Cardiac fibroblast (primary cell): Measurements from ENCODE around the gene TFB1M.
"Not testable (repeated sequence)": the region's sequence is repeated elsewhere in the genome, so short reads cannot be mapped to it uniquely, and the experiment has no call there.

Experiments used
- DNase-seq, 2 donors: peaks; one replicate each; pipeline versions ENCODE4 v3.0.0 to v3.0.0-alpha.2; 2010; ENCODE audit warnings: low read depth in 2 of 2
- H3K4me3 ChIP-seq, 2 donors: replicated peaks in 1 of 2; 1 replicate in 1 of 2; 2 replicates in 1 of 2; pipeline ENCODE4 v1.5.1; 2011; ENCODE audit warnings: low read depth in 2 of 2, low read length in 2 of 2, mild to moderate bottlenecking in 2 of 2, moderate library complexity in 1 of 2
- TF ChIP-seq, protein P1 (sequence below): IDR thresholded peaks from one replicate; pipeline ENCODE4 v1.5.1; 2011; ENCODE audit warnings: low read depth, mild to moderate bottlenecking, low read length, inconsistent platforms

Gene TFB1M

DNA sequence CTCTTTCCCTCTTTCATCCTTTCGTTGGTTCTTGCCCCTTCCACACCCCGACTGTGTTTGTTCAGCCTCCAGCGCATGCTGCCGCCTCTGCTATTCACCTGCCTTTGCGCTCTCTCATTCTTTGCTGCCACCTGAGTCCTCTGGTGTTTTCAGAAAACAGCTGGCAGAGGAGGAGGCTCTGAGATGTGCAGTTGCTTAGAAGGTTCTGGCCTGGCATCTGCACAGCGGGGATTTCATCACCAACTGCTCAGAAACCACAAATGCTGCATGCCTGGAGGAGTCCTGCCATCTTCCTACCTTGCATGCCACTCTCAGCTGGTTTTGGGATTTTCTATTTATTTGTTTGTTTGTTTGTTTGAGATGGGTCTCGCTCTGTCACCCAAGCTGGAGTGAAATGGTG lies 89.7 kb downstream of the TFB1M start:
- H3K4me3 ChIP-seq = no peak overlapping the region
- TF ChIP-seq, protein P1, sequence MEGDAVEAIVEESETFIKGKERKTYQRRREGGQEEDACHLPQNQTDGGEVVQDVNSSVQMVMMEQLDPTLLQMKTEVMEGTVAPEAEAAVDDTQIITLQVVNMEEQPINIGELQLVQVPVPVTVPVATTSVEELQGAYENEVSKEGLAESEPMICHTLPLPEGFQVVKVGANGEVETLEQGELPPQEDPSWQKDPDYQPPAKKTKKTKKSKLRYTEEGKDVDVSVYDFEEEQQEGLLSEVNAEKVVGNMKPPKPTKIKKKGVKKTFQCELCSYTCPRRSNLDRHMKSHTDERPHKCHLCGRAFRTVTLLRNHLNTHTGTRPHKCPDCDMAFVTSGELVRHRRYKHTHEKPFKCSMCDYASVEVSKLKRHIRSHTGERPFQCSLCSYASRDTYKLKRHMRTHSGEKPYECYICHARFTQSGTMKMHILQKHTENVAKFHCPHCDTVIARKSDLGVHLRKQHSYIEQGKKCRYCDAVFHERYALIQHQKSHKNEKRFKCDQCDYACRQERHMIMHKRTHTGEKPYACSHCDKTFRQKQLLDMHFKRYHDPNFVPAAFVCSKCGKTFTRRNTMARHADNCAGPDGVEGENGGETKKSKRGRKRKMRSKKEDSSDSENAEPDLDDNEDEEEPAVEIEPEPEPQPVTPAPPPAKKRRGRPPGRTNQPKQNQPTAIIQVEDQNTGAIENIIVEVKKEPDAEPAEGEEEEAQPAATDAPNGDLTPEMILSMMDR = no peak
- DNase-seq = peak in 1 of 2 donors; percentile 17

DNA sequence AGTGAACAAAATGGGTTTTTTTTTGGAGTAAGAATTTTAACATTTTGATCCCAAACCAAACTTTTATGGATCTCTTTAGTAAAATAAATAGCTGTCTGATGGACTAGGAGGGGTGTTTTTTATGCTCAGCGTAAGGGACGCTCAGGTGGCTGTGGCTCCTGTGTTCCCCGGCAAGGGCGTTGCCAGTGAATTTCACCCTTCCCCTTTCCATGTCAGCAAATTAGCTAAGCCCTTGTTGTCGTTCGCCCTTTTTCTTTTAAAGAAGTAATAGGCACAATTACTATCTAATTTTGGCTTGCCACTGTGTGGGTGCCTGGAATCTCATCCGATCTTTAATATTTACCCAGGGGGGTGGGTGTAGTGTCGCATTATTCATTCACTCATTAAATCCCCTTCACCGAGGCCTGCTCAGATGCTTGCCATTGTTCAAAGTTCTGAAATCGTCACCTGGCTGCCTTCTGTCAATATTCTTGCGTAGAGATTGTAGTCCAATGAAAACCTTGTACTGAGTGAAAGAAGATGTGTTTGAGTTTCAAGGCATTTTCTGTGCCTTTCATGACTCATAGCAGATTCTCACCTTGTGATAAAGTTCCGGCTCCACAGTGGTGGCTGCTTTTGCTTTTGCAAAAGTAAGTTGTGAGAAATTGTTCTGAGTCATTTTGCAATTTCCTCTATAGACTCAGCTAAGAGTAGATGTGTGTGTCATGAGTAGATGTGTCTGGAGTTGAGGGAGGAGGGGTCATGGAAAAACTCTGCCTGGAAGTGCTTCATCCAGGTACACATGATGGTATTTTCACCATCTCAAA lies 90.4 kb downstream of the TFB1M start:
- no peak overlapping the region for H3K4me3 ChIP-seq
- TF ChIP-seq, protein P1 = no peak
- DNase-seq = peak; percentile 74 to 94

DNA sequence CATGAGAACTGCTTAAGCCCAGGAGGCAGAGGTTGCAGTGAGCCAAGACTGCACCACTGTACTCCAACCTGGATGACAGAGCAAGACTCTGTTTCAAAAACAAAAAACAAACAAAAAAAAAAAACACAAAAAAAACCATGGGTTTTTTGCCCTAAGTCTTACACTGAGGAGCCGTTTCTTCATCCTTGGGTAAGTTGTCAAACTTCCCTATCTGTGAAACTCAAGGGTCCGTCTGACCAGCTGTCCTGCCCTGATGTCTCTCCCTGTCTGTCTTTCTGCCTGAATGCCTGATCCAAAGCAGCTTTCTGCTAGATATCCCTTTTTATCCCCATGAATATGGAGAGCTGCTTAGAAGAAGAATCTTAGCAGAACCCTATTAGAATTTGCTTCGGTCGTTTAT lies 91.8 kb downstream of the TFB1M start:
- H3K4me3 ChIP-seq = no peak overlapping the region
- DNase-seq = no peak
- TF ChIP-seq, protein P1 = no peak

DNA sequence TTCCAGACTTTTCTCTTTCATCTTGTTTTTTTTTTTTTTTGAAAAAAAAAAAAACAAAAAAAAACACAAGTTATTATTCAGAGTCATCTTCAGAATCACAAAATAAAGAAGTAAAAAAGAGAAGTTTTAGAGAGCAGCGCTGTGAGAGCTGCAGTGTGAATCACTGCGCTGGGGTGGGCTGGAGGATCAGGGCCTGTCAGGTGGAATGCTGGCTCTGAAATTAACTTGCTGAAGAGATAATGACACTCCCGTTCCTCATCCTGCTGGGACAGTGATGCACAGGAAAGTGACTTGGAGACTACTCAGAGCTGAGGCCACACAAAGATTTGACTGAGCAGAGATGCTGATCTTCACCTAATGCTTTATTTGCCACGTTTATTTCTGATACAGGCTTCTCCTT lies 93.2 kb downstream of the TFB1M start:
- no peak overlapping the region for H3K4me3 ChIP-seq
- no peak for DNase-seq
- TF ChIP-seq, protein P1 = no peak

DNA sequence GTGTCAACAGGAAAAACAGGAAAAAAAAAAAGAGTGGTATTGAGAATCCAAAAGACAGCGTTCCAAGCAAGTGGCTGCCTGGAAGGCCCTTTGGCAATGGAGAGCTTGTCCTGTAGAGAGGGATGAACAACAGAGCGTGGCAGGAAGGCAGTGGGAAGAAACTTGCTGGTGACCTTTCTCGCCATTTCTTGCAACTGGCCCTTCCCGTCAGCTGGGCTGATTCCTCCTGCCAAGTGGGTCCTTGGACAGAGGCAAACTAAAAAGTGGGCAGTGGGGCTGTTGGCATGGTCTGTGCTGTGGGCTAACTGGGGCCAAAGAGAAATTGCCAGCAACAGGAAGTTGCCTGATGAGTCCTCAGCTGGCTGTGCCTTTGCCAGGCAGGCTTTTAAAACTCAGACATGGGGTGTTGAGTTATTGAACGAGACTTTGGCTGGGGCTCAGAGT lies 94.4 kb downstream of the TFB1M start:
- peak in 1 of 2 donors; percentile 33 for DNase-seq
- H3K4me3 ChIP-seq = no peak overlapping the region
- TF ChIP-seq, protein P1 = no peak

DNA sequence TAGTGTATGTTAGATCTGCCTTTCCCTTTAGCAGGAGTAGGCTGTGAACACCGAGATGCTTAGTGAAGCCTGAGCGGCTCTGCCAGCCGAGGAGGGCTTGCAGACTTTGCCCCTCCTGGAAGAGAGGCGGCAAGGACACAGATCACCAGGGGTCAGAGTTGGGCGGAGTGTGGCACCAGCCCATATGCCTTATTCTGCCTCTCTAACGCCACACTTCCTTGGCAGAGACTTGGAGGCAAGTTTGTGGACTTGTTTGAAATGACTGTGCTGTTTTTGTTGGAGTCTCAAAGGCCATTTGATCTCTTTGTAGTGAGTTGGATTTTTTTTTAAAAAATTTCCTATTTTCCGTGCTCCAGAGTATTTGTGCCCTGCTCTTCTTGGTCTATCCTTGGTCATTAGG lies 95.0 kb downstream of the TFB1M start:
- H3K4me3 ChIP-seq = no peak overlapping the region
- no peak for DNase-seq
- TF ChIP-seq, protein P1 = no peak

DNA sequence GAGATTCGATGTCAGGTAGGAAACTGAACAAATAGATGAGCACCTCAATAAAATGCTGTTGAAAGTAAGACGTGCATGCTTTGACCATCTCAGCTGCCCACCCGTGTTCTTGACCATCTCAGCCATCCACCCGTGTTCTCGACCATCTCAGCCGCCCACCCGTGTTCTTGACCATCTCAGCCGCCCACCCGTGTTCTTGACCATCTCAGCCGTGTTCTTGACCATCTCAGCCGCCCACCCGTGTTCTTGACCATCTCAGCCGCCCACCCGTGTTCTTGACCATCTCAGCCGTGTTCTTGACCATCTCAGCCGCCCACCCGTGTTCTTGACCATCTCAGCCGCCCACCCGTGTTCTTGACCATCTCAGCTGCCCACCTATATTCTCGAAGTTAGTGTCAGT lies 95.6 kb downstream of the TFB1M start:
- not testable (repeated sequence) for DNase-seq, H3K4me3 ChIP-seq
